ENCODE data around the gene A3GALT2.

A3GALT2 gene

DNA sequence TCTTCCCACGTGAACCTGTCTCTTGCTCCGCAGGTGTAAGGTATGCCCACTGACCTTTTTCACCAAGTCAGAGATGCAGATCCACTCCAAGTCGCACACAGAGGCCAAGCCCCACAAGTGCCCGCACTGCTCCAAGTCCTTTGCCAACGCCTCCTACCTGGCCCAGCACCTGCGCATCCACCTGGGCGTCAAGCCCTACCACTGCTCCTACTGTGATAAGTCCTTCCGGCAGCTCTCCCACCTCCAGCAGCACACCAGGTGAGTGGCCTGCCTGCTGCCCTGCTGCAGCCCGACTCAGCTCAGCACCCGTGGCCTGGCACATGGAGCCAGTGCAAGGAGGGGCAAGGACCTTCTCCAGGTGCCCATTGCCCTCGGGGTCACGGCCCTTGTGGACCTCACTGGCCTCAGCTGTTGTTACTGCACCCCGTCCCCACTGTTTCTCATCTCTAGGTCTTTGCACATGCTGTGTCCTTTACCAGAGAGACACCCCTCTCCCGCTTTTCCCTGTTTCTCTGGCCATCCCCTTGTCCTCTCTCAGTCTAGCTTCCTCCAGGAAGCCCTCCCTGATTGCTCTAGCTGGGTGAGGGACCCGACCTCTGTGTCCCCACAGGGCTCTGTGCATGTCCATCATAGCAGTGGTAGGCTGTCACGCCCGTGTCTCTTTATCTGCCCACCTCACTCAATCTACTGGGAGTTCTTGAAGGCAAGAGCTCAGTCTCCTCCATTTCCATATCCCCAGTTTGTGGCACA lies 39.2 kb downstream of the A3GALT2 start:
- Histone ChIP-seq H3K9me3 (ENCODE audit: control insufficient read depth, insufficient read depth, low read length) (no peaks in the 10 kb centered on the region), H3K4me3 (ENCODE audit: low read length) (no peak overlapping the region), H3K4me1 (ENCODE audit: control insufficient read depth, insufficient read depth, low read length) (no peaks in the 10 kb centered on the region), H3K36me3 (ENCODE audit: control insufficient read depth, insufficient read depth, low read length) (peaks cover 7% of the 10 kb centered on the region), H3K27me3 (ENCODE audit: control insufficient read depth, insufficient read depth, low read length) (no peaks in the 10 kb centered on the region), H3K27ac (ENCODE audit: low read length) (no peak overlapping the region)
- DNase-seq (ENCODE audit: low read depth, low spot score): no peak
- WGBS (ENCODE audit: insufficient coverage, insufficient read length): no CpG with 5 or more reads among the region's 17 CpGs

DNA sequence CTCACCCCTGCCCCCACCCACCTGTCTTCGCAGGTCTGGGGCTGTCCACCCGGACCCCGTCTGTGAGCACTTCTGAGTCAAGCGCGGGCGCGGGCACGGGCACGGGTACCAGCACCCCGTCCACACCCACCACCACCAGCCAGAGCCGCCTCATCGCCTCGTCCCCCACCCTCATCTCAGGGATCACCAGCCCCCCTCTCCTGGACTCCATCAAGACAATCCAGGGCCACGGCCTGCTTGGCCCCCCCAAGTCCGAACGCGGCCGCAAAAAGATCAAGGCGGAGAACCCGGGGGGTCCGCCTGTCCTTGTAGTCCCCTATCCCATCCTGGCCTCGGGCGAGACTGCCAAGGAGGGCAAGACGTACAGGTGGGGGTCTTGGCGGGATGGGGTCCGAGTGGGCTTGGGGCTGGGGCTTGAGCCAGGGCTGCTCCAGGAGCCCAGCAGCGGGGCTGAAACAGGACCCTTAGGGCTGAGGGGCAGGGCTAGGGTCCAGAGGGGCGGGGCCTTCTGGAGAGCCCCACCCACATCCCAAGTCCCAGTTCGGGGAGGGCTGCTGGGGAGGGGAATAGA lies 40.7 kb downstream of the A3GALT2 start:
- WGBS (ENCODE audit: insufficient coverage, insufficient read length): no CpG with 5 or more reads among the region's 29 CpGs
- Histone ChIP-seq H3K27me3 (ENCODE audit: control insufficient read depth, insufficient read depth, low read length) (no peaks in the 10 kb centered on the region), H3K4me3 (ENCODE audit: low read length) (no peak overlapping the region), H3K9me3 (ENCODE audit: control insufficient read depth, insufficient read depth, low read length) (no peaks in the 10 kb centered on the region), H3K36me3 (ENCODE audit: control insufficient read depth, insufficient read depth, low read length) (peaks cover 7% of the 10 kb centered on the region), H3K4me1 (ENCODE audit: control insufficient read depth, insufficient read depth, low read length) (no peaks in the 10 kb centered on the region), H3K27ac (ENCODE audit: low read length) (no peak overlapping the region)
- no peak for DNase-seq (ENCODE audit: low read depth, low spot score)

DNA sequence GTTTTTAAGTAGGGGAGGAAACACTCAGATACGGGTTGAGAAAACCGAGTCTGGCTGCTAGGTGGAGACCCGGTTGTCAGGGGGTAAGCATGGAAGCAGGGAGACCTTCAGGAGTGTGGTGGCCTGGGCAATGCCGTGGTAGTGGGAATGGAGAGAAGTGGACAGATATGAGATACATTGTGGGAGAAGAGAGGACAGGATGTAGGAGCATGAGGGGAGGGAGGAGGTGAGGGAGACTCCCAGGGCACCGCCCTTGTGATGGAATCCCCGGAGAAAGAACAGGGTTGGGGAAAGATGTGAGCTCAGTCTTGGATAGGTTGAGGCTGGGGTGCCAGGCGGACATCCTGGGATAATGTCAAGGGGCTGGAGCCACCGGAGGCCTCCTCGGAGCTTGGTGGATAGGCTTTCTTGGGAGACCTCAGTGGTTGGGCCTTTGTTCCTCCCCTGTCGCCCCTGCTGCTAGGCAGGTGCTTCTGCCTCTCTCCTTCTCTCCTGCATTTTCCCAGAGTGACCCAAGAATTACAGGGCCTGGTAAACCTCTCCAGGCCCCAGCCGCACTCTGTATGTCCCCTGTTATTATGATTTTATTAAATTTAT lies 43.3 kb downstream of the A3GALT2 start:
- Histone ChIP-seq H3K9me3 (ENCODE audit: control insufficient read depth, insufficient read depth, low read length) (no peaks in the 10 kb centered on the region), H3K4me3 (ENCODE audit: low read length) (no peak overlapping the region), H3K27ac (ENCODE audit: low read length) (no peak overlapping the region), H3K4me1 (ENCODE audit: control insufficient read depth, insufficient read depth, low read length) (peaks cover 1% of the 10 kb centered on the region), H3K27me3 (ENCODE audit: control insufficient read depth, insufficient read depth, low read length) (no peaks in the 10 kb centered on the region), H3K36me3 (ENCODE audit: control insufficient read depth, insufficient read depth, low read length) (peaks cover 7% of the 10 kb centered on the region)
- WGBS (ENCODE audit: insufficient coverage, insufficient read length): no CpG with 5 or more reads among the region's 11 CpGs
- no peak for DNase-seq (ENCODE audit: low read depth, low spot score)

DNA sequence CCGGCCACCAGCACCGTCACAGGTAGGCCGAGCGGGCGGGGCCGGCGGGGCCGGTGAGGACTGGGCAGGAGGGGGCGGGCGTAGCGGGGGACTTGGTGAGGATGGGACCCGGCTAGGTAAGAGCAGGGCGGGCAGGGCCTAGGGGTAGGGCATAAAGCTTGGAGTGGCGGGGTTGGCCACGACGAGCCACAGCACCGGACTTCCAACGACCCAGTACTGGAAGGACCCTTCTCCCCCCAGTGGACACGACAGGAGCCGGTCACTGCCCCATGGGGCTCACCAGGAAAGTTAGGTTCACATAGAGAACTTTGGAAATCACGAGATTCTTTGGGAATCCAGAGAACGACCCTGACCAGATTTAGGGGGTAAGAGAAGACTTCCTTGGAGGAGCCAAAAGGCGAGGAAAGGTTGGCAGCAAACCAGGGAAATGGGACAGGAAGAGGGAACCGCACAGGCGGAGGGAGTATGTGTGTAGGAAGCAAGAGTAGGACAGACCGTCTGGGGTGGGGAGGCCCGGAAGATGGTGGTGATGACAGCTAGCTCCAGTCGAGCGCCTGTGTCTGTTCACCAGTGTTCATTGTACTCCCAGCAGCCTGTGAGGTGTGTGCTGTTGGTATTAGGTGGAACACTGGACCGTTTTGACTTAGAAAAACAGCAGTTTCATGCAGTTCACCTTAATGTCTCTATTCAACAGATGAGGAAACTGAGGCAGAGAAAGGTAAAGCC lies 44.2 kb downstream of the A3GALT2 start:
- WGBS (ENCODE audit: insufficient coverage, insufficient read length): no CpG with 5 or more reads among the region's 30 CpGs
- peaks cover 1% of the 10 kb centered on the region for H3K4me1 ChIP-seq (ENCODE audit: control insufficient read depth, insufficient read depth, low read length)
- no peak for DNase-seq (ENCODE audit: low read depth, low spot score)
- H3K27me3 ChIP-seq (ENCODE audit: control insufficient read depth, insufficient read depth, low read length): no peaks in the 10 kb centered on the region
- H3K27ac ChIP-seq (ENCODE audit: low read length): no peak overlapping the region
- H3K4me3 ChIP-seq (ENCODE audit: low read length): no peak overlapping the region
- H3K36me3 ChIP-seq (ENCODE audit: control insufficient read depth, insufficient read depth, low read length): peaks cover 5% of the 10 kb centered on the region
- H3K9me3 ChIP-seq (ENCODE audit: control insufficient read depth, insufficient read depth, low read length): no peaks in the 10 kb centered on the region

DNA sequence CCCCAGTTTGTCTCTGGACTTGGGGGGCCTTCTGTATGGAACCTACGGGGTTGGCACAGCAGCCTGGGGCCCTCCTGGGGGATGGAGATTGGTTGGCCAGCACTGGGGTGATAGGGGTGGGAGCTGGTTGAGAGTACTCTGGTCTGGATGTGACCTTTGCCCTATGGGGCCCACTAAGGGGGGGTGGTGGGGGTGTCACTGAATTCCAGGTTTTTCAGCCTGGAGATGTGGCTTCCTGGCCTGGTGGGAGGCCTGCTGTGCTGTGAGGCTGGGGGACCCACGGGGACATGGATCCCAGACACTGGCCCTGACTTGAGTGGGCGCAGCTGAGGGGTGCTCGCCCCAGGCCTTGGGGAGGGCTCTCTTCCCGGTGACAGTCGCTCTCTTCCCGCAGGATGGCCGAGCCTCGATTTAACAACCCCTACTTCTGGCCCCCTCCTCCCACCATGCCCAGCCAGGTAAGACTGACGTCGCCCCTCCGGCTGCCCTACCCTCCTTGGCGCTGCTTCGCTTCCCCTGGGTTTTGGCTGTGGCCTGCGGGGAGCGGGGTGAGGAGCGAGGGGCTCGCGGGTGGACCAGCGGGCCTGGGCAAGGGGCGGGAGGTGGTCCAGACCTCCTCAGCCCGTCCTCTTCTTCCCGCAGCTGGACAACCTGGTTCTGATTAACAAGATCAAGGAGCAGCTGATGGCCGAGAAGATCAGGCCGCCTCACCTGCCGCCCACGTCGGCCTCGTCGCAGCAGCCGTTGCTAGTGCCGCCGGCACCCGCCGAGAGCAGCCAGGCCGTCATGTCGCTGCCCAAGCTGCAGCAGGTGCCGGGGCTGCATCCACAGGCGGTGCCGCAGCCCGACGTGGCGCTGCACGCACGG lies 45.0 kb downstream of the A3GALT2 start:
- Histone ChIP-seq H3K4me3 (ENCODE audit: low read length) (no peak overlapping the region), H3K27me3 (ENCODE audit: control insufficient read depth, insufficient read depth, low read length) (no peaks in the 10 kb centered on the region), H3K27ac (ENCODE audit: low read length) (no peak overlapping the region), H3K36me3 (ENCODE audit: control insufficient read depth, insufficient read depth, low read length) (no peaks in the 10 kb centered on the region), H3K9me3 (ENCODE audit: control insufficient read depth, insufficient read depth, low read length) (no peaks in the 10 kb centered on the region), H3K4me1 (ENCODE audit: control insufficient read depth, insufficient read depth, low read length) (peaks cover 1% of the 10 kb centered on the region)
- no peak for DNase-seq (ENCODE audit: low read depth, low spot score)
- WGBS (ENCODE audit: insufficient coverage, insufficient read length): no CpG with 5 or more reads among the region's 45 CpGs

DNA sequence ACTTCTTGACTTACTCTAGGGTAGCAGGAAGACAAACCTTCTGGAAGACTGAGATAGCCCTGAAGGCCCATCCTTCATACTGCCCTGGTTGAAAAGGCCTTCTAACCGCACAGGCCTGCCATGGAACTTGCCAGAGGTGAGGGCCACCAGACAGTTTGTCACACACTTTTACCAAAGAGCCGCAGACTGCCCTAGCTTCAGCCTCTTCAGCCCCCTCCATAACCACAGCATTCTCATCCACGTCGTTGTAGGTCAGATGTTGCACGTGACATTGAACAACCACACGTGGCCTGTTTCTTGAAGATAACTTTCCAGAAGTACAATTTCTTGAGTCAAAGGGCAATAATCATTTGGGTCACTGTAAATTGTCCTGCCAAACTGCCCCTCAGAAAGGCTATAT lies 45.7 kb downstream of the A3GALT2 start:
- H3K4me3 ChIP-seq (ENCODE audit: low read length): no peak overlapping the region
- DNase-seq (ENCODE audit: low read depth, low spot score): no peak
- no peaks in the 10 kb centered on the region for H3K27me3 ChIP-seq (ENCODE audit: control insufficient read depth, insufficient read depth, low read length)
- no peak overlapping the region for H3K27ac ChIP-seq (ENCODE audit: low read length)
- peaks cover 1% of the 10 kb centered on the region for H3K4me1 ChIP-seq (ENCODE audit: control insufficient read depth, insufficient read depth, low read length)
- WGBS (ENCODE audit: insufficient coverage, insufficient read length): no CpG with 5 or more reads among the region's 6 CpGs
- H3K9me3 ChIP-seq (ENCODE audit: control insufficient read depth, insufficient read depth, low read length): no peaks in the 10 kb centered on the region
- no peaks in the 10 kb centered on the region for H3K36me3 ChIP-seq (ENCODE audit: control insufficient read depth, insufficient read depth, low read length)

DNA sequence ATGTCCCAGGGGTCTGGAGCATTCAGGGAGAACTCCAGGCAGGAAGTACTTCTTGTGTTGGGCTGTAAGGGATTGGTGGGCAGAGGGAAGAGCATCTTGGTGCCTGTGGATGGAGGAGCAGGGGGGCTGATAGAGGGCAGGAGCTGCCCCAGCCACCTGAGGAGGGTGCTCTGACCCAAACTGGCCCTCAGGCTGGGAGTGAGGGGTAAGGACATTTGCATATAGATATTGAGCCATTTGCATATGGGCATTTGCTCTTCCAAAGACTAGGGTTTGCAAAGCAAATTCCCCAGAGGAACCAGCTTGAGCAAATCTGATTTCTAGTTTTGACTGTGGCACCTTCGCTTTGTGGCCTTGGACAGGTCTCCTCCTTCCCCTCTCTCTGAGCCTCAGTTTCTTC lies 46.5 kb downstream of the A3GALT2 start:
- H3K4me1 ChIP-seq (ENCODE audit: control insufficient read depth, insufficient read depth, low read length): peaks cover 1% of the 10 kb centered on the region
- H3K27me3 ChIP-seq (ENCODE audit: control insufficient read depth, insufficient read depth, low read length): no peaks in the 10 kb centered on the region
- no peak overlapping the region for H3K4me3 ChIP-seq (ENCODE audit: low read length)
- no peaks in the 10 kb centered on the region for H3K36me3 ChIP-seq (ENCODE audit: control insufficient read depth, insufficient read depth, low read length)
- H3K27ac ChIP-seq (ENCODE audit: low read length): no peak overlapping the region
- WGBS (ENCODE audit: insufficient coverage, insufficient read length): no CpG with 5 or more reads among the region's 1 CpG
- H3K9me3 ChIP-seq (ENCODE audit: control insufficient read depth, insufficient read depth, low read length): no peaks in the 10 kb centered on the region
- no peak for DNase-seq (ENCODE audit: low read depth, low spot score)

DNA sequence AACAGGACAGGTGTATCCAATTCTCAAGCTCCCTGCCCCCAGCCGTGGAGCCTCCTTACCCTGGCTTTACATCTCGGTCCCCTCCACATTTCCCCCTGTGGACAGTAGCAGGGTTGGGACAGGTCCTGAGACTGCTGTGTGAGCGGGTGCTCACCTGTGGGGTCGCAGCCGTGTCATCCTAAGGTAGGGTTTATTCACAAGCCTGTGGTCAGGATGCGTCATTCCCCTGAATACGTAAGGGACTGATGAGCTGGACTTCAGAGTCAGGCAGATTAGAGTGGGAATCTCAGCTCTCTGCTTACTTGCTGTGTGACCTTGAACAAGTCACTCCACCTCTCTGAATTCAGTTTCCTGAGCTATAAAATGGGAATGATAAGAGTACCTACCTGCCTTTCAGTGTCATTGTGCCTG lies 46.9 kb downstream of the A3GALT2 start:
- no peak overlapping the region for H3K27ac ChIP-seq (ENCODE audit: low read length)
- no CpG with 5 or more reads among the region's 7 CpGs for WGBS (ENCODE audit: insufficient coverage, insufficient read length)
- H3K36me3 ChIP-seq (ENCODE audit: control insufficient read depth, insufficient read depth, low read length): no peaks in the 10 kb centered on the region
- H3K27me3 ChIP-seq (ENCODE audit: control insufficient read depth, insufficient read depth, low read length): no peaks in the 10 kb centered on the region
- no peaks in the 10 kb centered on the region for H3K9me3 ChIP-seq (ENCODE audit: control insufficient read depth, insufficient read depth, low read length)
- no peak overlapping the region for H3K4me3 ChIP-seq (ENCODE audit: low read length)
- peaks cover 1% of the 10 kb centered on the region for H3K4me1 ChIP-seq (ENCODE audit: control insufficient read depth, insufficient read depth, low read length)
- DNase-seq (ENCODE audit: low read depth, low spot score): no peak

DNA sequence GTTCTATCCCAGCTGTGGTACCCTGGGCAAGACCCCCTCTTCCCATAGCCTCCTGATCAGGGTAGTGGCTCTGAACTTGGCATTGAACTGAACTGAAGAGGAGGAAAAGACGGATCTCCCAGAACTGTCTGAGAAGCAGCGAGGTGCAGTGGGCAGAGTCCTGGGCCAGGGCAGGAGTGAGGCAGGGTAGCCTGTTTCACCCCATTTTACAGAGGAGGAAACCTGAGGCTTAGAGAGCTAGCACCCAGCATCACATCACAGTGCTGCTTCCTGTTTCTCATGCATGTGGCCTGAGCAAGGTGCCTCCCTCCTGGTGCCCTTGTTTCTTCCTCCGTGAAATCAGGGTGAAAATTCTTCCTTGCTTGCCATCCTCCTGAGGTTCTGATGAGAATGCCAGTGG lies 47.5 kb downstream of the A3GALT2 start:
- no peak overlapping the region for H3K27ac ChIP-seq (ENCODE audit: low read length)
- no peaks in the 10 kb centered on the region for H3K9me3 ChIP-seq (ENCODE audit: control insufficient read depth, insufficient read depth, low read length)
- no peak overlapping the region for H3K4me3 ChIP-seq (ENCODE audit: low read length)
- H3K4me1 ChIP-seq (ENCODE audit: control insufficient read depth, insufficient read depth, low read length): peaks cover 1% of the 10 kb centered on the region
- no peaks in the 10 kb centered on the region for H3K27me3 ChIP-seq (ENCODE audit: control insufficient read depth, insufficient read depth, low read length)
- no peaks in the 10 kb centered on the region for H3K36me3 ChIP-seq (ENCODE audit: control insufficient read depth, insufficient read depth, low read length)
- WGBS (ENCODE audit: insufficient coverage, insufficient read length): no CpG with 5 or more reads among the region's 3 CpGs
- no peak for DNase-seq (ENCODE audit: low read depth, low spot score)

DNA sequence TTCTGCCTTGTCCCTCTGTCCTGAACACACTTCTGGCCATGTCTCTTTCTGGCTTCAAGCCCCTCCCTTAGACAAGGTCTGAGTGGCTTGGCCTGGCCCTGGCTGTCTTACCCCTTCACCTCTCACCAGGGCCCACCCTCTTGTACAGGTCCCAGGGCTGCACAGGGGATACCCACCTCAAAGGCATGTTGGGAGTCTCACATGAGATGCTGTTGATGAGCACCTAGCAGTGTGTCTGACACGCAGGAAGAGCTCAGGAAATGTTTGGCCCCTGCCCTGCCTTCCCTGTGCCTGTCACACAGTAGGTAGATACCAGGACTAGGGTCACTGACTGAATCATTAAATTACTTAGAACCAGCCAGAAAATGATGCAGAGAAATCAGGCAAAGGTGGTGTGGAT lies 48.0 kb downstream of the A3GALT2 start:
- no peak for DNase-seq (ENCODE audit: low read depth, low spot score)
- peaks cover 1% of the 10 kb centered on the region for H3K4me1 ChIP-seq (ENCODE audit: control insufficient read depth, insufficient read depth, low read length)
- H3K4me3 ChIP-seq (ENCODE audit: low read length): no peak overlapping the region
- no peaks in the 10 kb centered on the region for H3K27me3 ChIP-seq (ENCODE audit: control insufficient read depth, insufficient read depth, low read length)
- no peaks in the 10 kb centered on the region for H3K9me3 ChIP-seq (ENCODE audit: control insufficient read depth, insufficient read depth, low read length)
- no peaks in the 10 kb centered on the region for H3K36me3 ChIP-seq (ENCODE audit: control insufficient read depth, insufficient read depth, low read length)
- H3K27ac ChIP-seq (ENCODE audit: low read length): no peak overlapping the region
- WGBS (ENCODE audit: insufficient coverage, insufficient read length): no CpG with 5 or more reads among the region's 1 CpG
